B cell (primary cell): ENCODE measurements around the gene NHLRC1.

Experiments used
- EZH2 ChIP-seq: IDR thresholded peaks from 2 replicates; pipeline ENCODE4 v1.6.1; 2012; ENCODE audit warnings: borderline replicate concordance, low read depth, mild to moderate bottlenecking, moderate library complexity, low read length; ENCODE audit not compliant: insufficient read depth, poor library complexity, severe bottlenecking
- TF ChIP-seq, protein P1 (sequence below): fragments of 200-600 bp; IDR thresholded peaks from one replicate; pipeline ENCODE4 v1.8.0; 2022; ENCODE audit warnings: antibody characterized with exemption, mild to moderate bottlenecking

DNA sequence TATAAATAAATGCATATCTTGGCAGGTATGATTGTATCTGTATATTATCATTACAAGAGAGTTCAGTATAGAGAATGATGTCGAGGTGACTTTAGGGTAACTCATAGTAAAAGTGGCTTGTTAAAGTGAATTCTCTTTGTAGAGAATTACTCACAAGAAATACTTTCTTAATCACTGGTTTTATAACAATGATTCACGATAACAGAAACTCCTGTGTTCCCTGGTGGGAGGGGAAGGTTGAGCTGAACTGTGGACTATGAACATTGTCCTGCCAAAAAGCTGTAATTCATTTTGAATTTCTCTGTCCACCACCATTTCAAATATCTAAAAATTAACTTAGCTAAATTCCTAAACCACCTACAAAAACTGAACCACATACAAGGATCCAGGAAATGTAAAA is 24.7 kb upstream of the NHLRC1 start:
- TF ChIP-seq, protein P1, sequence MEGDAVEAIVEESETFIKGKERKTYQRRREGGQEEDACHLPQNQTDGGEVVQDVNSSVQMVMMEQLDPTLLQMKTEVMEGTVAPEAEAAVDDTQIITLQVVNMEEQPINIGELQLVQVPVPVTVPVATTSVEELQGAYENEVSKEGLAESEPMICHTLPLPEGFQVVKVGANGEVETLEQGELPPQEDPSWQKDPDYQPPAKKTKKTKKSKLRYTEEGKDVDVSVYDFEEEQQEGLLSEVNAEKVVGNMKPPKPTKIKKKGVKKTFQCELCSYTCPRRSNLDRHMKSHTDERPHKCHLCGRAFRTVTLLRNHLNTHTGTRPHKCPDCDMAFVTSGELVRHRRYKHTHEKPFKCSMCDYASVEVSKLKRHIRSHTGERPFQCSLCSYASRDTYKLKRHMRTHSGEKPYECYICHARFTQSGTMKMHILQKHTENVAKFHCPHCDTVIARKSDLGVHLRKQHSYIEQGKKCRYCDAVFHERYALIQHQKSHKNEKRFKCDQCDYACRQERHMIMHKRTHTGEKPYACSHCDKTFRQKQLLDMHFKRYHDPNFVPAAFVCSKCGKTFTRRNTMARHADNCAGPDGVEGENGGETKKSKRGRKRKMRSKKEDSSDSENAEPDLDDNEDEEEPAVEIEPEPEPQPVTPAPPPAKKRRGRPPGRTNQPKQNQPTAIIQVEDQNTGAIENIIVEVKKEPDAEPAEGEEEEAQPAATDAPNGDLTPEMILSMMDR = no peak
- no peak for TF ChIP-seq EZH2
